Body of pancreas (tissue), 4 donors: ENCODE results near the gene TNFRSF11A.

Source experiments
- CTCF ChIP-seq, 7 experiments: fragments of 450-650 bp in 4 of 7; fragments of 200-600 bp in 3 of 7; sonication (generic) in 3 of 7; IDR thresholded peaks; one replicate each; pipeline ENCODE4 v1.5.1; 2016 to 2019; ENCODE audit warnings: antibody characterized with exemption in 7 of 7
- POLR2A ChIP-seq, 3 donors: fragments of 450-650 bp; IDR thresholded peaks; one replicate each; pipeline ENCODE4 v1.6.1; 2016; ENCODE audit warnings: antibody characterized with exemption in 3 of 3, mild to moderate bottlenecking in 2 of 3

DNA sequence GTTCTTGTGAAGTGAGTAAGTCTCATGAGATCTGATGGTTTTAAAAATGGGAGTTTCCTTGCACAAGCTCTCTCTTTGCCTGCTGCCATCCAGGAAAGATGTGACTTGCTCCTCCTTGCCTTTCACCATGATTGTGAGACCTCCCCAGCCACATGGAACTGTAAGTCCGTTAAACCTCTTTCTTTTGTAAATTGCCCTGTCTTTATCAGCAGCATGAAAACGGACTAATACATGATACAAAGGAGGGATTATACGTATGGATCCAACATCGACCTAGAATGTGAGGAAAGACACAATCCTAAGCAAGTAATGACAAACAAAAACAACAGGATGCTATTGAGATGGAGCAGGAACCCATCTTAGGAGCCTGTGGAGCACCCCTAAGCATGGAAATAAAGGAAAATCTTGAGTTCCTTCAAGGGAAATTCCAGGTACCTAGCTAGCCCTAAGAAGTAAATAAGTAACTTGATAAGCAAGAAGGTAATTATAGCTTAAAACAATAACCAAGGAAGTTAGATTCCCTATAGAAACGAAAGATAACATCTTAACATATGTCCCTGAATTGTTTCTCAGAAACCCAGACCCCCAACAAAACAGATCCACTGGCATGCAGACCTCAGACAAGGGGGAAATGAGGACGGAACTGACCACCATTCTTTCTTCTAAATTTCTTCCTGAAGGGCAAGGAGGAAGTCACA lies 1.5 kb upstream of the TNFRSF11A start:
- TF ChIP-seq CTCF (IDR thresholded peaks at IDR 0.05) (no peak), POLR2A (IDR thresholded peaks at IDR 0.05) (no peak)
